OCI-LY3 (cell line): Measurements from ENCODE around the gene ASXL1.

Source experiments
- H2AFZ ChIP-seq: fragments of 200-600, 300-600 bp; shearing (Covaris generic); 2 replicates; pipeline ENCODE4 v1.6.0; 2014; ENCODE audit warnings: antibody characterized with exemption, low read depth, low read length
- H3K27ac ChIP-seq: fragments of 200-600, 300-600 bp; sonication (generic); 2 replicates; pipeline ENCODE4 v1.5.1; 2014; ENCODE audit warnings: mild to moderate bottlenecking, low read length, moderate library complexity, mixed read lengths
- H3K27me3 ChIP-seq: fragments of 200-600, 300-600 bp; sonication (generic); 2 replicates; pipeline ENCODE4 v1.6.1; 2014; ENCODE audit warnings: low read depth, low read length, mixed read lengths
- H3K36me3 ChIP-seq: fragments of 200-600, 300-600 bp; sonication (generic); replicated peaks from 2 replicates; pipeline ENCODE3; 2014; ENCODE audit warnings: low read depth, low read length, mixed read lengths
- H3K4me1 ChIP-seq: fragments of 300-600, 200-600 bp; sonication (generic); 2 replicates; pipeline ENCODE4 v1.6.1; 2014; ENCODE audit warnings: low read length, mixed read lengths
- H3K4me2 ChIP-seq: fragments of 200-600, 300-600 bp; sonication (generic); 2 replicates; pipeline ENCODE4 v1.6.1; 2014; ENCODE audit warnings: low read length, mixed read lengths
- H3K4me3 ChIP-seq: fragments of 300-600, 200-600 bp; sonication (generic); 2 replicates; pipeline ENCODE4 v1.5.1; 2014; ENCODE audit warnings: antibody characterized with exemption, mild to moderate bottlenecking, low read length, moderate library complexity
- H3K79me2 ChIP-seq: fragments of 300-600, 200-600 bp; shearing (Covaris generic); 2 replicates; pipeline ENCODE4 v1.6.1; 2014; ENCODE audit warnings: mild to moderate bottlenecking, low read length, mixed read lengths
- H3K9ac ChIP-seq: fragments of 300-600, 200-600 bp; shearing (Covaris generic); 2 replicates; pipeline ENCODE4 v1.6.0; 2014; ENCODE audit warnings: mild to moderate bottlenecking, low read length, moderate library complexity
- H3K9me3 ChIP-seq: fragments of 200-600, 300-600 bp; shearing (Covaris generic); 2 replicates; pipeline ENCODE4 v1.6.1; 2014; ENCODE audit warnings: low read length, mixed read lengths; ENCODE audit not compliant: insufficient read depth
- H4K20me1 ChIP-seq: fragments of 200-600, 300-600 bp; sonication (generic); 2 replicates; pipeline ENCODE4 v1.6.1; 2016; ENCODE audit warnings: low read length, mixed read lengths; ENCODE audit not compliant: insufficient read depth
- EZH2phosphoT487 ChIP-seq: fragments of 200-600 bp; shearing (Covaris generic); IDR thresholded peaks from 2 replicates; pipeline ENCODE4 v1.6.1; 2018; ENCODE audit warnings: antibody characterized with exemption, mixed run types, low read depth
- TF ChIP-seq, protein P1 (sequence below): fragments of 200-600, 300-600 bp; sonication (generic); IDR thresholded peaks from 2 replicates; pipeline ENCODE4 v1.5.1; 2014; ENCODE audit warnings: antibody characterized with exemption, low read length, low read depth

ASXL1 gene

DNA sequence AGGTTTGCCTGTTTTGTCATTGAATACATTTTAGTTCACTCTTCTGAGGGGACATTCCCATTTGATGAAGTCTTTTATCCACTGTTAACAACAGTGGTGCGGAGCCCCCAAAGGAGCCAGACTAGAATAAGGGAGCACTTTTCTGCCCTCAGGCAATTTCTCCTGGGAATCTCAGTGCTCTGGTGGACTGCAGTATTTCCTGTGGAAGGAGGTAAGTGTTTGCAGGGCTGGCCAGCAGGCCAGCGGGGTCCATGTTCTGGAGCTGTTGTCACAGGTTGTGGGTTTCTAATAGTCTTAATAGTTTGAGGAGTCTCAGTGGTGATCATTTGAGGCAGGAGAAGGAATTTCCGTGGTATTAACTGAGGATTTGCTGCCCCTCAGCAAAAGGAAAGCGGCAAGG is 83.5 kb downstream of the ASXL1 start:
- H2AFZ ChIP-seq, result no peak overlapping the region
- TF ChIP-seq EZH2phosphoT487, result no peak
- TF ChIP-seq, protein P1, sequence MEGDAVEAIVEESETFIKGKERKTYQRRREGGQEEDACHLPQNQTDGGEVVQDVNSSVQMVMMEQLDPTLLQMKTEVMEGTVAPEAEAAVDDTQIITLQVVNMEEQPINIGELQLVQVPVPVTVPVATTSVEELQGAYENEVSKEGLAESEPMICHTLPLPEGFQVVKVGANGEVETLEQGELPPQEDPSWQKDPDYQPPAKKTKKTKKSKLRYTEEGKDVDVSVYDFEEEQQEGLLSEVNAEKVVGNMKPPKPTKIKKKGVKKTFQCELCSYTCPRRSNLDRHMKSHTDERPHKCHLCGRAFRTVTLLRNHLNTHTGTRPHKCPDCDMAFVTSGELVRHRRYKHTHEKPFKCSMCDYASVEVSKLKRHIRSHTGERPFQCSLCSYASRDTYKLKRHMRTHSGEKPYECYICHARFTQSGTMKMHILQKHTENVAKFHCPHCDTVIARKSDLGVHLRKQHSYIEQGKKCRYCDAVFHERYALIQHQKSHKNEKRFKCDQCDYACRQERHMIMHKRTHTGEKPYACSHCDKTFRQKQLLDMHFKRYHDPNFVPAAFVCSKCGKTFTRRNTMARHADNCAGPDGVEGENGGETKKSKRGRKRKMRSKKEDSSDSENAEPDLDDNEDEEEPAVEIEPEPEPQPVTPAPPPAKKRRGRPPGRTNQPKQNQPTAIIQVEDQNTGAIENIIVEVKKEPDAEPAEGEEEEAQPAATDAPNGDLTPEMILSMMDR, result no peak
- H3K27ac ChIP-seq, result no peak overlapping the region
- H3K9me3 ChIP-seq, result no peaks in the 10 kb centered on the region
- H3K4me2 ChIP-seq, result no peak overlapping the region
- peaks cover 40% of the 10 kb centered on the region for H3K36me3 ChIP-seq
- 0 out of 2 replicates have a peak, but pooled peaks cover 8% of the 10 kb centered on the region for H4K20me1 ChIP-seq
- no peak overlapping the region for H3K9ac ChIP-seq
- no peaks in the 10 kb centered on the region for H3K79me2 ChIP-seq
- no peak overlapping the region for H3K4me3 ChIP-seq
- H3K4me1 ChIP-seq, result peaks cover 13% of the 10 kb centered on the region
- H3K27me3 ChIP-seq, result no peaks in the 10 kb centered on the region

DNA sequence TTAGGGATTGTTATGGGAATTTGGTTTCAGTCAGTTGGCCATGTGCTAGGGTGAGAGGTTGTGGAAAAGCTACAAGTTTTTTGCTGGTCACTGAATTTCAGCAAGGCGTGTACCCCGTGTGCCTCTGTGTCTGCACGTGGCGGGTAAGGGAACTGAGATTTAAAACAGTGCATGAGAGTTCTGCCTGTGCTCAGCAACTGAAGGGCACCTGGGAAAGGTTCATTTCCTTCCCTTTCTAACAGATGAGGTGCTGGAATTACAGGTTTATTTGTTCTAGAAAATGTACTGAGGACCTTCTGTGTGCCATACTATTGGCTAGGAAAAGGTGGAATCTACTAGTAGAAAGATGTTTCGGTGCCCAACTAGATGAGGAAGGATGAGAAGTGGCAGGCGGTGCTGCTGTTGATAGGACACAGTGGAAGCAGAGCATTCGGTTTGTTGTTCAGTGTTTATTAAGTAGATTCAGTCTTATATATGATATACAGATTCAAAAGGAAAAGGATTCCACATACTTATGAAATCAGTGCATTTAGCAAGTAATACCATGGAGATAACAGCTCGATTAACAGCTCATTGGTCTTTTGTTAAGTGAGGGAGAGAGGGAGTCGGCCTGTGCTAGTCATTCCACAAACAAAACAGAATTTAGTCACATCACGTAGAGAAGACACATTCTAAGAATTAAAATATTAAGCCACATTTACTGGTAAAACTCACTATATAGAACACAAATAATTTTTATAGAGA is 84.7 kb downstream of the ASXL1 start:
- no peak overlapping the region for H3K9ac ChIP-seq
- H3K36me3 ChIP-seq, result peaks cover 30% of the 10 kb centered on the region
- H3K79me2 ChIP-seq, result no peaks in the 10 kb centered on the region
- H3K4me3 ChIP-seq, result no peak overlapping the region
- no peak overlapping the region for H3K4me2 ChIP-seq
- no peak overlapping the region for H3K27ac ChIP-seq
- H3K27me3 ChIP-seq, result no peaks in the 10 kb centered on the region
- H2AFZ ChIP-seq, result no peak overlapping the region
- TF ChIP-seq EZH2phosphoT487, result no peak
- TF ChIP-seq, protein P1, result no peak
- H4K20me1 ChIP-seq, result 0 out of 2 replicates have a peak, but pooled peaks cover 7% of the 10 kb centered on the region
- H3K9me3 ChIP-seq, result no peaks in the 10 kb centered on the region
- peaks cover 13% of the 10 kb centered on the region for H3K4me1 ChIP-seq

DNA sequence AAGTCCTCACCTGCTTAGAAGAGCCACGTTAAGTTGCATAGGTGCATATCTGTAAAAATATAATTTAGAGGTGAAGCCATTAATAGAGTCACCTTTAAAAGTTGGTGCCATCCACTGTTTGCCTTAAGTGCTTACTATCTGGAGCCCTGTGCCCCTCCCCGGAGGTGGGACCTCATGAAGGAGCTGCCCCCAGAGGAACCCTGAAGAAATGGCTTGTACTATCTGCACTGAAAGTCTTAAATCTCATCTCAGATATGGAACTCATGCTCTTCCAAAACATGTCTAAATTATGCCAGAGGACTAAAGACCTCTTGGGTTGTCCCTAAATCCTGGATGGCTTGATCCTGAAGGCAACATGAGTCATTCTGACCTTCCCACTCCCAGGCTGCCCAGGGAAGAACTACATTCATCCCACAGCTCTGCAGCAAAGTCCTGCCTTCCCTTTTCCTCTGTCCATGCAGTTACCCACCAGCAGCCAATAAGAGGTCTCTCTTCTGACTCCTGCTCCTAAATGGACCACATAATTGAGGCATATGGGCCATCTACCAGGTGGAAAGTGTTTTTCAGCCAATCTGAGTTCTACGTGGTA is 85.3 kb downstream of the ASXL1 start:
- Histone ChIP-seq H3K27ac (no peak overlapping the region), H3K79me2 (no peaks in the 10 kb centered on the region), H4K20me1 (0 out of 2 replicates have a peak, but pooled peaks cover 7% of the 10 kb centered on the region), H3K9ac (no peak overlapping the region), H3K27me3 (no peaks in the 10 kb centered on the region), H3K4me1 (peaks cover 13% of the 10 kb centered on the region), H3K4me3 (no peak overlapping the region), H2AFZ (no peak overlapping the region), H3K9me3 (no peaks in the 10 kb centered on the region), H3K36me3 (peaks cover 25% of the 10 kb centered on the region), H3K4me2 (no peak overlapping the region)
- TF ChIP-seq EZH2phosphoT487, result no peak
- TF ChIP-seq, protein P1, result no peak

DNA sequence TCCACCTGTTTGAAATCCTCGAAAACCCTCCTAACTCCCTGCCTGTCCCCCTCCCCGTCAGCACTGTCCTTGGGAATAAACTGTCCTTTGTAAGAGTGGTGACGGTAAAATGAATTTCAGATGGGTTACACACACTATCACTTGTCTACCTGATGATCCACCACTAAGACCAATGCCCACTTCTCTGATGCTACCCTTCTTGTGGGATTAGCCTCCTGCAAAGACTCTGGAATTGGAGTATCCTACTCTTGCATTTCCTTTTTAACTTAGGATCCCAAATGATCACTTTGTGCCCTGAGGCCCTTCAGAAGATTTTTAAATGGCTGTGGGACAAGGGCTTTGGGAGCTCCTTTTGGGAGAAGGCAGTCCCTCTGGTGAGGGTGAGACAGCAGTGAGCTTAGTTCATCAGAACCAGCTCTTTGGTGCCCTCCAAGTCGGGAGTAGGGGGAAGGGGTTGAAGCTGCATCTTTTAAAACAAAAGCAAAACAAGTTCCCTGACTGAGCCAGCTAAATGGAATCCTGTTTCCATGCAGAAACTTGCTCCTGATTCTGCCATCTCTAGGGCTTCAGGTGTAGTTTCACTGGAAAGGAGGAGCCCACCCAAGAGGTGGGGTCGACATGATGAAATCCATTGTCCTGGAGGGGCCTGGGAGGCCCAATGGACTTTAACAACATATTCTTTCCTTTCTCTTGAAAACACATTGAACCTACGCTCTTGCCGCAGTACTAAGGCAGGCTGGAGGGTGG is 86.5 kb downstream of the ASXL1 start:
- Histone ChIP-seq H3K27ac (no peak overlapping the region), H3K9ac (no peak overlapping the region), H3K4me2 (no peak overlapping the region), H3K79me2 (no peaks in the 10 kb centered on the region), H3K4me3 (no peak overlapping the region), H2AFZ (no peak overlapping the region), H3K27me3 (no peaks in the 10 kb centered on the region), H3K4me1 (peaks cover 15% of the 10 kb centered on the region), H3K9me3 (no peaks in the 10 kb centered on the region), H3K36me3 (peaks cover 15% of the 10 kb centered on the region), H4K20me1 (0 out of 2 replicates have a peak, but pooled peaks cover 7% of the 10 kb centered on the region)
- TF ChIP-seq EZH2phosphoT487, result no peak
- TF ChIP-seq, protein P1, result no peak
